GM06990 (cell line): ENCODE data around the gene MID1IP1.

Experiments used
- DNase-seq: peaks from one replicate; pipeline ENCODE4 v3.0.0-alpha.2; 2011; ENCODE audit not compliant: insufficient read length; ENCODE audit errors: extremely low read depth
- H3K27me3 ChIP-seq: replicated peaks from 2 replicates; pipeline ENCODE4 v1.6.0; 2011; ENCODE audit warnings: low read length; ENCODE audit not compliant: control insufficient read depth, insufficient read depth
- H3K36me3 ChIP-seq: 2 replicates; pipeline ENCODE4 v1.5.1; 2011; ENCODE audit warnings: low read length; ENCODE audit not compliant: control insufficient read depth, insufficient read depth
- H3K4me3 ChIP-seq: replicated peaks from 2 replicates; pipeline ENCODE4 v1.5.1; 2011; ENCODE audit warnings: low read depth, mild to moderate bottlenecking, control low read depth, low read length
- TF ChIP-seq, protein P1 (sequence below): IDR thresholded peaks from 2 replicates; pipeline ENCODE4 v1.5.1; 2011; ENCODE audit warnings: low read length, control low read depth, mild to moderate bottlenecking, inconsistent platforms; ENCODE audit not compliant: insufficient read depth, poor library complexity, severe bottlenecking

MID1IP1 gene

DNA sequence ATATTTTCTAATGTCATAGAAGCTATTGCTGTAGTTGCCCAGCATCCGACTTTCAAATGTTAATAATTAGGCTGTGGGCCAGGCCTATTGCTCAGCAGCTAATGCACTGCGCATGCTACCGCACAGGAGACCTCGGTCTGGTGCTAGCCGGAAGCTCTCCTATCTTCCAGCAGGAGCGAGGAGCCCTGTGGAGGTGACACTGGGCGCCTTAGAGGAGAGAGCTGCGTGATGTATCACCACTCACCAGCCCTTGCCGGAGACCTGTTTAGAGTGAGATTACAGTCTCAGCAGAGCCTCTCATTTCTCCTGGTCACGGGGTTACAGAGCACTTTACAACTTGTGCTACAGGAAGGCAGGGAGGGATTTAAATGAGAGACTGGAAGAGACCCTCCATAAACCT is 31.1 kb upstream of the MID1IP1 start:
- Histone ChIP-seq H3K4me3 (no peak overlapping the region), H3K36me3 (no peaks in the 10 kb centered on the region), H3K27me3 (no peaks in the 10 kb centered on the region)
- TF ChIP-seq, protein P1, sequence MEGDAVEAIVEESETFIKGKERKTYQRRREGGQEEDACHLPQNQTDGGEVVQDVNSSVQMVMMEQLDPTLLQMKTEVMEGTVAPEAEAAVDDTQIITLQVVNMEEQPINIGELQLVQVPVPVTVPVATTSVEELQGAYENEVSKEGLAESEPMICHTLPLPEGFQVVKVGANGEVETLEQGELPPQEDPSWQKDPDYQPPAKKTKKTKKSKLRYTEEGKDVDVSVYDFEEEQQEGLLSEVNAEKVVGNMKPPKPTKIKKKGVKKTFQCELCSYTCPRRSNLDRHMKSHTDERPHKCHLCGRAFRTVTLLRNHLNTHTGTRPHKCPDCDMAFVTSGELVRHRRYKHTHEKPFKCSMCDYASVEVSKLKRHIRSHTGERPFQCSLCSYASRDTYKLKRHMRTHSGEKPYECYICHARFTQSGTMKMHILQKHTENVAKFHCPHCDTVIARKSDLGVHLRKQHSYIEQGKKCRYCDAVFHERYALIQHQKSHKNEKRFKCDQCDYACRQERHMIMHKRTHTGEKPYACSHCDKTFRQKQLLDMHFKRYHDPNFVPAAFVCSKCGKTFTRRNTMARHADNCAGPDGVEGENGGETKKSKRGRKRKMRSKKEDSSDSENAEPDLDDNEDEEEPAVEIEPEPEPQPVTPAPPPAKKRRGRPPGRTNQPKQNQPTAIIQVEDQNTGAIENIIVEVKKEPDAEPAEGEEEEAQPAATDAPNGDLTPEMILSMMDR, result no peak
- DNase-seq, result no peak

DNA sequence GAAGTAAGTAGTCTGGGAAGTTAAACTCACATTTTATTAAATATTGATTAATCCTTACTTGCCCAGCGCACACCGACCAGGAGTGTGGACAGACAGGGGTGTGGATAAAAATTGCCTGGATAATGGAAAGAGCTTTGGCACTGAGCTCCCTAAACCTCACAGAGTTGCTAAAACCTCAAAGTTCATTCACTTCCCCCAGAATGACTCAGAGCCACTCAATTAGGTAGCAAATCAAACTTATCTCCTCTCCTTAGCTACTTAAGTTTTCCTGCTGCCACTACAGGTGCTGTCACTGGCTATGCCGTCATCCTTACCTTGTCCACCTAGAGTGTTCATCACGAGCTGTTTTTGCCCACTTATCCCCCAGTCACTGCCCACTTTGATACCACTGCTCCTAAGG is 27.0 kb upstream of the MID1IP1 start:
- Histone ChIP-seq H3K36me3 (no peaks in the 10 kb centered on the region), H3K27me3 (no peaks in the 10 kb centered on the region), H3K4me3 (no peak overlapping the region)
- DNase-seq, result no peak
- TF ChIP-seq, protein P1, result no peak

DNA sequence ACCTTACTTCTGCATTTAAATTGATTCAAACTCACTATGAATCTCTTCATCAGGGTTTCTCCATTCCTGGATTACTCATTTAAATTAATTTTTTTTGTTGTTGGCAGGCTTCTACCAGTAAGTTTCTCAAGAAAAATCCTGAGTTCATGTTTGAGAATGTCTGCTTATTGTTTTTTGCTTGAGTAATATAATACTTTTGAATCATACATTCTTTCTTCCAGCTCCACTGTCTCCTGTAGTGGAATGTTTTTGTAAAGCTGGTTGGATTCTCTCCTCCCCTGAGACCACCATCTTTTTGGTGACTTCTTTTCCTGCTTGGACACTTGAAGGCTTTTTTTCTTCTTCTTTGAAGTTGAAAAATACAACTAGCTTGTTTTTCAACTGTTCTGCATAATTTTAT is 4.3 kb upstream of the MID1IP1 start:
- no peaks in the 10 kb centered on the region for H3K36me3 ChIP-seq
- no peak overlapping the region for H3K4me3 ChIP-seq
- TF ChIP-seq, protein P1, result no peak
- no peak for DNase-seq
- H3K27me3 ChIP-seq, result no peaks in the 10 kb centered on the region

DNA sequence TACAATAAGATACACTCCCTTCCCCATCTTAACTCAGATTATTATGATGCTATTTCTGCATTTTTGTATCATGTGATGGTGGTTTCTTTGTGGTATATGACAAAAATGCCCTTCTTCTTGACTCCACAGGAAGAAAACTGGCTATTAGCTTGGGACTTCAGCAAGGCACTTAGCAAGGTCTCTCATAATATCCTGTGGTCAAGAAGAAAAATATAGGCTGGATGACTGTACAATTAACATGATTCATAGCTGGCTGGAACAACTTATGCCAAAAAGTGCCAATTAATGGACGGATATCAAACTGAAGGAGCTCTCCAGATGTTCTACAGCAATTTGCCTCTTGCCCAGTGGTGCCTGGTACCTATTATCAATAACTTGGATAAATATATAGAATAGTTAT is 2.3 kb upstream of the MID1IP1 start:
- DNase-seq, result no peak
- Histone ChIP-seq H3K27me3 (no peaks in the 10 kb centered on the region), H3K36me3 (no peaks in the 10 kb centered on the region), H3K4me3 (no peak overlapping the region)
- TF ChIP-seq, protein P1, result no peak

DNA sequence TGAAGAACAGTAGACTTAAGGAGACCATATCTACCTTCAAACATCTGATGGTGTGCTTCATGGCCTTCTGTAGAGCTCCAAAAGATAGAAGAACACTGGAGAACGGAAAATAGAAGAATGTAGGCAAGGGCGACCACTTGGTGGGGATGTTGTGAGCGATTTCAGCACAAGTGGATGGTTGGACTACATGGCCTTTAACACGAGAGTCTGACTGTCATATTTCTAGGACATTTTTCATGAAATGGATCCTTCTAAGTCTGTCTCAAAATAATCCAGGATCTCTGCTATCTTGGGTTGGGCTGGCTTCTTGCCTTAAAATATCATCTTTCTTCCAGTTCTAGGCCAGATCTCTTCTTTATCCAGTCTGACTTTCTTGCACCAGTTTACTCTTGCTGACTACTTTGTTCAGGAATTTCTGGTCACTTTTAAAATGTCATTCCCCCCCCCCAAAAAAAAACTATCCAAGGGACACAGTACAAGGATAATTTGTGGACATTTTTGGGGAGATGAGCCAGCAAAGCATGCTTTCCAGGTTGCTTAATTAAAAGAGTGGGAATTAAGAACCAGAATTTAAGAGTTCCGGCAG is 1.2 kb upstream of the MID1IP1 start:
- Histone ChIP-seq H3K36me3 (no peaks in the 10 kb centered on the region), H3K4me3 (no peak overlapping the region), H3K27me3 (no peaks in the 10 kb centered on the region)
- no peak for DNase-seq
- TF ChIP-seq, protein P1, result no peak

DNA sequence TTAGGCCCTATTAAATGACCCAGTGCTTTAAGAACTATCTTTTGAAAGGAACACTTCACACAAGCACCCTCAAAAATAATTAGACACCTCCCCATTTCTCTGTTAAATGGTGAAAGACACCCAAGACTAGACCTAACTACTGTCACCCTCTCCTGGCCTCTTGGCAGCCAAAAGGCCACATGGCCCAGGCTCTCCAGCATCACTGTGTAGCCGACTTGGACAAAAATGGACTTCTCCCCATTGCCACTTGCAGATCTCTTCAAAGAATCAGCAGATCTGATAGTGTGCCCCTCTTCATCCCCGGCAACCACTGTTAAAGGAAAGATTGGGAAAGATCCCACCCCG is 2.0 kb downstream of the MID1IP1 start:
- H3K36me3 ChIP-seq, result no peaks in the 10 kb centered on the region
- no peak for DNase-seq
- H3K4me3 ChIP-seq, result peak overlapping the region; percentile 85
- no peaks in the 10 kb centered on the region for H3K27me3 ChIP-seq
- TF ChIP-seq, protein P1, result no peak
